GM19025 (cell line): ENCODE data around the gene ABHD8.

ENCODE experiments used
- ATAC-seq: cut with Tn5 transposase; IDR thresholded peaks from one replicate; pipeline ENCODE4 v1.9.1; 2021; ENCODE audit warnings: mild to moderate bottlenecking, low read depth, moderate library complexity; ENCODE audit not compliant: unreplicated experiment

The ABHD8 gene, protein sequence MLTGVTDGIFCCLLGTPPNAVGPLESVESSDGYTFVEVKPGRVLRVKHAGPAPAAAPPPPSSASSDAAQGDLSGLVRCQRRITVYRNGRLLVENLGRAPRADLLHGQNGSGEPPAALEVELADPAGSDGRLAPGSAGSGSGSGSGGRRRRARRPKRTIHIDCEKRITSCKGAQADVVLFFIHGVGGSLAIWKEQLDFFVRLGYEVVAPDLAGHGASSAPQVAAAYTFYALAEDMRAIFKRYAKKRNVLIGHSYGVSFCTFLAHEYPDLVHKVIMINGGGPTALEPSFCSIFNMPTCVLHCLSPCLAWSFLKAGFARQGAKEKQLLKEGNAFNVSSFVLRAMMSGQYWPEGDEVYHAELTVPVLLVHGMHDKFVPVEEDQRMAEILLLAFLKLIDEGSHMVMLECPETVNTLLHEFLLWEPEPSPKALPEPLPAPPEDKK

DNA sequence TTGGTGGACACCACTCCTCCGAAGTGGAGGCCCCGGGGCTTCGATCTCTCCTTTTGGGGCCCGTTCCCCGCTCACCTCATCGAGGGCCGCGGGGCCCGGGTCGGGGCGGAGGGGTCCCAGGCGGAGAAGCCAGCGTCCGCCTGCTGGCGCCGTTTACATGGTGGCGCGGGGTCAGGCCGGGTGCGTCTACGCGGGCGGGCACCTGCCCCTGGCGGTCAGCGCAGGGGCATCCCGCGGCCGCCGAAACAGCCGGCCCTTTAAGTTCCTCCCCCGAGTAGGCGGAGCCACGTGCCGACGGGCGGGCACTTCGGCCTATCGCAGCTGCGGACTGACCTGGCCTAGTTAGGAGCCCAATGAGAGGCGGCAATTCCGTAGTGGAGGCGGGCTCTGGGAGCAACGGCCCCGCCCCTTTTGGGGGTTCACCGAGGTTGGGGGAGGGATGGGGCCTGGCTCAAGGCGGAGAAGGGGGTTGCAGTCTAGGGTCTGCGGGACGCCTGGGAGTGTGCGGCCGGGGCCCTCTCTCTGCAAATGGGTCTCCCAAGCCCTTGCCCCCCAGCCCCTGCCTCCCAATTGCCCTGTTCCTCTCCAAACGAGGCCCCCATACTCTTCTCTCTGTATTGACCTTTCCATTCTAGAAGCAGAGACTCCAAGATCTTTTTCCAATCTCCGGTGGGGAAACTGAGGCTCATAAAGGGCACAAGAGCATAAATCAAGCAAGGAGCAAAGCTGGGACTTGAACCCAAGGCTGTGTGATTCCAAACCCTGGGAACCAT, at the start of gene ABHD8:
ABHD8 (minus strand) TSS at position 259 of the 773 bp plus-strand sequence. CDS start 1,809 bp downstream, outside the sequence.
- ATAC-seq, result peak; percentile 55

DNA sequence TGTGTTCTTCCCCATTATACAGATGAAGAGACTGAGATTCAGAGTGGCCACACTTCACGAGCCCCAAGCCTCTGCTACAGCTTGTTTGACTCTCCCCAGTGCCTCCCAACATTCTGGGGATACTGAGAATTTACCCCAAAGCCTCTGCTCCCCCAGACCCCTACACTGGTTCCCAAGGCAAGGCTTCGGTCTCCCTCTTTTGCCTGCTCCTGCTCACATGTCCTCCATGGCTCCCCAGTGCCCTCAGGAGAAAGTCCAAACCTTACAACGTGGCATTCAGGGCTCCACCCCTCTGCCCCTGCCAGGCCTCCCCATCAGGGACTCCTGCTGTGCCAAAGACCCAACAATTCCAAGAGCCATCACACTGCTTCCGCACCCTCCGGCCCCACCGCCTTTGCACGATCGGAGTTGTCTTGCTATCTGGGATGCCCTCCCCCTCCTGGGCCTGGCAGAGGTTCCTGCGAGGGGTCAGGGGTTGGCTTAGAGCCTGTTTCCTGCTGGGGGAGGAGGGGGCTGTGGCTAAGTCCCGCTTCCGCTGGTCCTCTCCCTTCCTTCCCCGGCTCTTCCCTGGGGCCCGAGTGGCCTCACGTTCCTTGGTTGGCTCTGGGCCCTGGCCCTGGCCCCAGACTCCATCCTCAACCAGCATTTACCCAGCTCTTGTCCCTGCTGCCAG, 49.5 kb upstream of the ABHD8 start:
- no peak for ATAC-seq

DNA sequence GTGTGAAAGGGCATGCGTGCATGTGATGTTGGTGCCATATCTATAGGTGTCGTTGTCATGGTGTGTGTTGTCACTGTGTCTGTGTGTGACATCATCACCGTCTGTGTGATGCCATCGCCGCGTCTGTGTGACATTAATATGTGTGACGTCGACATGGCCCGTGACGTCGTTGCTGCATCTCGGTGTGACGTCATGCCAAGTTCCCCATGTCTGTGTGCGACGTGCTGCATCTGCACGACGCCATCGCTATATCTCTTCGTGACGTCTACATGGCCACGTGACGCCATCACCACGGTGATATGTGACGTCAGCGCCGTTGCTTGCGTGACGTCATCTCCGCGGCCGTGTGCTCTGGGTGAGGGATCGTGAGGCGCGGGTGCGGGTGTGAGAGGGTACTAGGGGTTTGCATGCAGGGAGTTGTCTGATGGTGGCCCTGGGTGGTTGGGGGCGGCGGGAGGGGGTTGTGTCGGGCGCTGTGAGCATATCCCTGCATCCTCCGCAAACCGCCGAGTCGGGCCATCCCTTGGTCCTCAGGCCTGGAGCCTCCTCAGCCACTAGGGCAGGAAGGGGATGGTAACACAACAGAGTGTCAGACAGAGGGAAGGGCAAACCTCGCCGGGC, 48.7 kb upstream of the ABHD8 start:
- no peak for ATAC-seq

DNA sequence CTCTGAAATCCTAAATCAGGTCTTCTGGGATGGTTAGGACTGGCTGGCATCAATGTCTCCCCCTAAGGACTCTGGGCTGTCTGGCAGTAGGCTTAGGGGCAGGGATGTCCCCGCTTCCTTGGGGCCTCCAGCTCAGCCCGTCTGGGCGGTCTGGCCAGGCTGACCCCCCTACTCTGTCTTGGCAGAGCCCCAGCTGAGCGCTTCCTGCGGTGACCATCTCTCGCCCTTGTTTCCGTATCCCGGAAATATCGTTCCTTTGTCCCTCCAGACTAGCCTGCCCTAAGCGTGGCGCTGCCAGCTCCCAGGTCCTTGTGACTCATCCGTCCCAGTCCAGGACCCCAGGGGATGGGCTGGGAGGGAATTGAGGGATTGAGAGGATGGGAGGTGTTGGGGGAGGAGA, 45.5 kb upstream of the ABHD8 start:
- ATAC-seq, result no peak

DNA sequence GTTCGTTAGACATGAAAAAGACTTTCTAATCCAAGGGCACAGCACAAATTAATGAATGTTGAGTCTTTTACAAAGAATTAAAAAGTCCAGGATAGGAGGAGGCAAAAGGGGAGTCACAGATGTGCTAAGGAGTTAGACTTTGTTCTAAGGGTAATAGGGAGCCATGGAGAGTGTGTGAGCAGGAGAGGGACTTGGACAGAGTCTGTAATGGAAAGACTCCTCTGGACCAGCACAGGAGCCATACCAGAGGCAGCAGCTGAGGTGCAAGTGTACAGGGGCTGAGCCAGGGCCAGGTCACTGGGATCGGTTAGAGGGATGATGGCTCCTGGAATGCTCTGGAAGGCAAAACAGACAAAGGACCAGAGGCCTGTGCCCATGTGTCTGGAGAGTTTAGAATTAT, 44.7 kb upstream of the ABHD8 start:
- ATAC-seq, result no peak

DNA sequence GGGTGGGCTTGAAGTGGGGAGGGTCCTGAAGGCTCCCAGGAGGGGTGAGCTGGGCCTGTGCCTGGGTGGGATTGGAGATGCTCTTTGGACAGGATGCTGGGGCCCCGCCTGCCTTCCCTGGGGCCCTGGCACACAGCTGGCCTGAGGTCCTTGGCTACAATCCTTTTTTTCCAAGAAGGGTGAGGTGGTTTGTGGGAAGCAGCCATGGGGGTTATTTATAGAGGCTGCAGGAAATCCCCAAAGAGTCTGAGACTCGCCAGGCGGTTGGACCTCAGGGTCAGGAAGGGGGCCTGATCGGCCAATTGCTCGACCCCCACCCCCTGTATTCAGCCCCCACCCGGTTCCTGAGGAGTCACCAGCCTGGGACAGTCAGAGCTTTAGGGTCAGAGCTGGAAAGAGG, 44.1 kb upstream of the ABHD8 start:
- no peak for ATAC-seq

DNA sequence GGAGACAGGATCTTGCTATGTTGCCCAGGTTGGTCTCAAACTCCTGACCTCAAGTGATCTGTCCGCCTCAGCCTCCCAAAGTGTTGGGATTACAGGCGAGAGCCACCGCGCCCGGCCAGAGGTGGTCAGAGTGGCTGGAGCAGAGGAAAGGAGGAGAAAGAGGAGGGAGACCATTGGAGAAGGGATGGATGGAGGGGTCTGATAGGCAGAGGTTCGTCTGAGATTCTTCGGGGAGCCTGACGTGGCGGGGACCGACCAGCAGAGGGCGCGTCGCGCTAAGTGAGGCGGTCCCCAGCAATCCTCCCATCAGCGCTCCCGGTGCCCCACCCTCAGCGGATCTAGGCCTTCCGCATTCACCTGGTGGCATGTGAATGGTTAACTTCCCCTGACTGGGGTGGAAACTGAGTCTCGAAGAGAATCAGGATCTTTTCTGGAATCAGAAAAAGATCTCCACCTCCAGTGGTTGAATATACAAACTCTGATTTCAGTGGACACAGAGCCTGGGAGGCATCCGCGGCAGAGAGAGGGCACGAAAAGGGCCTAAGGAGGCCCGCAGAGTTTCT, 43.0 kb upstream of the ABHD8 start:
- ATAC-seq, result no peak

DNA sequence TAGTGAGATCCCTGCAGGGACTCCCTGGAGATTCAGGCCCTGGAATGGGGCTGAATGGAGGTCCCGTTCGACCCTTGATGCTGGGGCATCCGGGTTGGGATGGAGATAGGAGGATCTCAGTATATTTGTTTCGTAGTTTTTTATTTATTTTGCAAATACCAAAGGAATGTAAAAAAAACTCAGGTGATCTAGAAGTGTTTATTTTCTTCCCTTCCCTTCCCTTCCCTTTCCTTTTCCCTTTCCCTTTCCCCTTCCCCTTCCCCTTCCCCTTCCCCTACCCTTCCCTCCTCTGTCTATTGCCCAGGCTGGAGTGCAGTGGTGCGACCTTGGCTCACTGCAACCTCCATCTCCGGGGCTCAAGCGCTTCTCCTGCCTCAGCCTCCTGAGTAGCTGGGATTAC, 38.6 kb upstream of the ABHD8 start:
- ATAC-seq, result no peak

DNA sequence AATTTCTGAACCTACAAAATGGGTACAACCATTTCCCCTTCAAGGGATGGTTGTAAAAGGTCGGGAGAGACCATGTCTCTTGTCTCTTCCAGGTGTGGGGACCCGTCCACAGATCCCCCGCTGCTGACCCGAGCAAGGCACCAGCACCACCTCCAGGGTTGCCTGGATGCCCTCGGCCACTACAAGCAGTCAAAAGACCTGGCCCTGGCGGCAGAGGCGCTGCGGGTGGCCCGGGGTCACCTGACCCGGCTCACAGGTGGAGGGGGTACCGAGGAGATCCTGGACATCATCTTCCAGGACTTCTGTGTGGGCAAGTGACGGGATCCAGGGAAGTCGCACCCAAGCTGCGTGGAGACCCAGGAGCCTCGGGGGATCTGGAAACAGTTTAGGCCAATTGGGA, 38.2 kb upstream of the ABHD8 start:
- no peak for ATAC-seq

DNA sequence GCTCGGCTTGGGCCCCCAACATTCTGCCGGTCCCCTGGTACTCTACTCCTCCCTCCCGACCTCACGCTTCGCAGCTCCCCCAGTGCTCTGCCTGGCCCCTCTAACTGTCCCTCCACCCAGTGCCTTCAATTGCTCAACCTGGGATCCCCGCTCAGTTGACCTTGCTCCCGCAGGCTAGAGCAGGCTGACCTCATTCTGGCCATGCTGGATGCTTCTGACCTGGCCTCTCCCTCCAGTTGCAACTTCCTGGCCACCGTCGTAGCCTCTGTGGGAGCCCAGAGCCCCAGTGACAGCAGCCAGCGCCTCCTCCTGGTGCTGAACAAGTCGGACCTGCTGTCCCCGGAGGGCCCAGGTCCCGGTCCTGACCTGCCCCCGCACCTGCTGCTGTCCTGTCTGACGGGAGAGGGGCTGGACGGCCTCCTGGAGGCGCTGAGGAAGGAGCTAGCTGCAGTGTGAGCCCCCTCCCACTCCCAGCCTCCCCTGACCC, 37.7 kb upstream of the ABHD8 start:
- ATAC-seq, result no peak

DNA sequence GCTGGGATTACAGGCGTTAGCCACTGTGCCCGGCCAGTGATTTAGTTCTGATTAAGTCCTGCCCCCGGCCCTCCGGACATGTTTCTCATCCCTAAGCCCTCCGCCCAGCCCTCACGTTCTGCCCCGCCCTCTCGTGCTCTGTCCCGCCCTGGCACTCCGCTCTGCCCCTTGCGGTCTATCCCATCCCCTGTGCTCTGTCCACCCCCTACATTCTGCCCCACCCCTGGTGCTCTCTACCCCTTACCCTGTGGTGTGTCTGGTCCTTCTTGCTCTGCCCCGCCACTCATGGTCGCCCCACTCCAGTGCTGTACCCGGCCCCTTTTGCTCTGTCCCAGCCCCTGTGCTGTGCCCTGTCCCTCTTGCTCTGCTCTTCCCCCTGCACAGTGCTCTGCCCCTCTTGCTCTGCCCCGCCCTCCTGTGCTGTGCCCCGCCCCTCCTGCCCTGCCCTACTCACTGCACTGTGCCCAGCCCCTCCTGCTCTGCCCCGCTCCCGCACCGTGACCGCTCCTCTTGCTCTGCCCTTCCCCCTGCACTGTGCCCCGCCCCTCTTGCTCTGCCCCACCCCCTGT, 37.2 kb upstream of the ABHD8 start:
- no peak for ATAC-seq

DNA sequence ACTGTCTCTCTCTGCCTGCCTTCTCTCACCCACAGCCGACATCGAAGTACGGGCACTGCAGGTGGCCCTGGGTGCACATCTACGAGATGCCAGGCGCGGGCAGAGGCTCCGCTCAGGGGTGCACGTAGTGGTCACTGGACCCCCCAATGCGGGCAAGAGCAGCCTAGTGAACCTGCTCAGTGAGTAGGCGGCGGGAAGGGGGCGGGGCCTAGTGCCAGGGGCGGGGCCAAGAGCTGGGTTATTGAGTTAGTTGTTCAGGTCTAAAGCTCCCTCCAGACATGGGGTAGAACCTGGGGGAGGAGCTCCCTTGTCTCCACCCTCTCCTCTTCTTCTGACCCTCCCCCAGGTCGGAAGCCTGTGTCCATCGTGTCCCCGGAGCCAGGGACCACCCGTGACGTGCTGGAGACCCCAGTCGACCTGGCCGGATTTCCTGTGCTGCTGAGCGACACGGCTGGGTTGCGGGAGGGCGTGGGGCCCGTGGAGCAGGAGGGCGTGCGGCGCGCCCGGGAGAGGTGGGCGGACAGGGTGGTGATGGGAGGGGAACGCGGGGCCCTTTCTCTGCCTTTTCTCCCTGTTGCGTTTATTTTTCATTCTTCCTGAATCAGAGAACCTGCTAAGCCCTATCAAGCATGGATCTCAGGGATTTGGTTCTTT, 36.0 kb upstream of the ABHD8 start:
- ATAC-seq, result no peak

DNA sequence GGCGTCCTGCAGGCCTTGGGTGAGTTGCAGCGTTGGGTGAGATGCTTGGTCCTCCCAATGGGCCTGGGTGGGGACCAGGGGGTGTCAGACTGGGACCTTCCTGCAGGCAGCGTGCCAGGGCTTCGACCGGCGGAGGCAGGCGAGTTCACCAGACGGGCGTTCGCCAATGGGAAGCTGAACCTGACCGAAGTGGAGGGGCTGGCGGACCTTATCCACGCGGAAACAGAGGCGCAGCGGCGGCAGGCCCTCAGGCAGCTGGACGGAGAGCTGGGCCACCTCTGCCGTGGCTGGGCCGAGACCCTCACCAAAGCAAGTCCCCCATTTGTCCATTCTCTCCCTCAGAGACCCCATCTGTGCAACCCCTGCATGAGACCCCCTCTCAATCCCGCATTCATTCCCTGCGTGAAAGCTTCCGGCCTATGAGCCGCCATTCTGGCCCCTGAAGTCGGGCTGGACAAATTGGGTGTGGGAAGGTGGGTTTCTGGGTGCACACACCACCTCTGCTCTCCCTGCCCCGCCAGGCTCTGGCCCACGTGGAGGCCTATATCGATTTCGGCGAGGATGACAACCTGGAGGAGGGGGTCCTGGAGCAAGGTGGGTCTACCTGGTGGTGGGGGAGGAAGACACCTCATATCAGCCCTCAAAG, 35.3 kb upstream of the ABHD8 start:
- ATAC-seq, result no peak

DNA sequence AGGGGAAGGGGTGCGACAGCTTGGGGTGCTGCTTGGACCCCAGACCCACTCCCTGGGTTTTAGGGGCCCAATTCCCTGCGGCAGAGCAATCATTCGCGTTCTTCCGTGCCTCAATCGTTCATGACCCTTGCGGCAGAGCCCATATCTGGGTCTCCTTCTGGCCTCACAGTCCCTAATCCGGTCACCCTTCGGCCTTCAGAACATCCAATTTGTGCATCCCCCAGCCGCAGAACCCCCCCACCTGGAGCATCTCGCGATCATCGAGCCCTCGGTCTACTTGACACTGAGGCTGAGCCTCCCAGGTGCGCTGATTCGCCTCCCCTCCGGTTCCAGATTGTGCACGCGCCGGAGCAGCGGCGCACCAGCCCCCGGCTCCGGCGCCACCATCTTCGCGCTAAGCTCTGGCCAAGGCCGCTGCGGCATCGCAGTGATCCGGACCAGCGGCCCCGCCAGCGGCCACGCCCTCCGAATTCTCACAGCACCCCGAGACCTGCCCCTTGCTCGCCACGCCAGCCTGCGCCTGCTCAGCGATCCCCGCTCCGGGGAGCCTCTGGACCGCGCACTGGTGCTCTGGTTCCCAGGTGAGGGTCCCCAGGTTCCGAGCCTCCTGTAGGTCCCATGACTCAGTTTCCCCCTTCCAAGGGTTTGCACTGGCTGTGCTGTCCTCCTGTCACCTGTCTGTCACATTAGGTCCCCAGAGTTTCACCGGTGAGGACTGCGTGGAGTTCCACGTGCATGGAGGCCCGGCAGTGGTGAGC, 34.6 kb upstream of the ABHD8 start:
- ATAC-seq, result no peak

DNA sequence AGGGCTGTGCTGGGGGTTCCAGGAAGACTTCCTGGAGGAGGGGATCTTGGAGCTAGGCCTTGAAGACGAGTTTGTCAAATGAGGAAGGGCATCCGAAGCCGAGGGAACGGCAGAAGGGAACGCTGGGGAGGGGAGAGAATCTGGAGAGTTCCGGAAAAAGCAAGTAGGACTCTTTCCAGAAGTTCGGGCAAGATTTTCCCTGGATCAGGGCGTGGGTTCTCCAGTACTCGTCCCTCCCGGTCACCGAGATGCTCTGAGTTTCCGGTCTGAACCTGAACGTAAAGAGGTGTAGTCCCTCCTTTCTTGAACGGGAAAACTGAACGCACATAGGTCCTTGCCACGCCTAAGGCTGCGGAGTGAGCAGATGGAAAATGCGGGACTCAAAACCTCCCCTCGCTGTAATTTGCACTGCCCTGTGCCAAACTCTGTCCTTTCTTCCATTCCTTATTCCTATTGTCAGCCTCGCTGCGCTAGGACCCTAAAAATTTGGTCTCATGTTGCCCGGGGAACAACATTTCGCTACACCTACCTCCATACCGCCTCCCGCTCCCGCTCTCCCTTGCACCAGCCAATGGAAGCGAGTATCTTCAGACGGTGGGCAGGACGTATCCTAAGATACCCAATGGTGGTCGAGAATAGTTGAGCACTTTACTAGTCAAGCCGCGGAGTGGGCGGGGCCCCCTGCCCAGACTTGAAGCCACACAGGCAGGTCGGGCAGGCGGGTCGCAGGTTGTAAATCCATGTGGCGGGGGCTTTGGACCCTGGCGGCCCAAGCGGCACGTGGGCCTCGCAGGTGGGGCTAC, 33.8 kb upstream of the ABHD8 start, which contains the start of gene GTPBP3:
GTPBP3 (plus strand) TSS at position 682 of the 803 bp plus-strand sequence; CDS start at position 741, 59 bp downstream.
- ATAC-seq, result peak; percentile 83

DNA sequence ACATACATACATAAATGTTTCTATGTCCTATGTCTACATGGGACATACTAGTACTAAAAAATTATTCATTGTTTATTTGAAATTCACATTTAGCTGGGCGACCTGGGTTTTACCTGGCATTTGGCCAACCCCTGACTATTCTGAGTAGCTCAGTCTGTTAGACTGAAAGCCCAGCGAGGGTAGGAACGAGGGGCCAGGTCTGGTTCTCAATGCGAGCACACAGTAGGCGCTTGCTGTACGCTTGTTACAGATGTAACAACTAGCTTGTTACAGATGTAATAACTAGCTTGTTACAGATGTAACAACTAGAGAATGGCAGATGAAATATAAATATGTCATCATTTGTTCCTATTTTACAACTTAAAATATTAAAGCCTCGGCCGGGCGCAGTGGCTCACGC, 32.4 kb upstream of the ABHD8 start:
- no peak for ATAC-seq
